PC-9 (cell line): ENCODE measurements around the gene ZNF143. TPM values are rescaled to one million over a fixed set of nuclear protein-coding genes. Genes with fewer than 3 reads are reported as not detected.
"Not testable (repeated sequence)": the region's sequence is repeated elsewhere in the genome, so short reads cannot be mapped to it uniquely, and the experiment has no call there.

ENCODE experiments used
- BruUV-seq: library from RNA; stranded (reverse); fragments of 400-500 nt; replicated peaks from 2 replicates; lab custom pipeline; 2021; lab: Mats Ljungman, UMichigan
- CTCF ChIA-PET: fragments of 300-600 bp; sonication (Branson Sonifier 250); formaldehyde crosslinking; loops from one replicate; lab custom pipeline; 2022; ENCODE audit warnings: antibody characterized with exemption; lab: Charles Lee
- POLR2A ChIA-PET: fragments of 300-600 bp; sonication (Branson Sonifier 250); formaldehyde crosslinking; loops from one replicate; lab custom pipeline; 2022; ENCODE audit warnings: antibody characterized with exemption; ENCODE audit not compliant: unreplicated experiment; lab: Charles Lee
- DNase-seq, 2 experiments: peaks; one replicate each; pipeline versions ENCODE4 v3.0.0 to v3.0.0-alpha.2; 2015 to 2022; ENCODE audit warnings: mixed read lengths in 1 of 2
- H2AFZ ChIP-seq: fragments of 200-600 bp; sonication (generic); 2 replicates; pipeline ENCODE4 v1.8.1; 2017; ENCODE audit warnings: antibody characterized with exemption
- H3F3A ChIP-seq: fragments of 200-600 bp; sonication (generic); 2 replicates; pipeline ENCODE4 v1.8.1; 2017; ENCODE audit warnings: antibody characterized with exemption, mild to moderate bottlenecking, low read depth; ENCODE audit not compliant: insufficient read depth
- H3K27ac ChIP-seq: fragments of 200-600 bp; sonication (generic); 2 replicates; pipeline ENCODE4 v1.6.1; 2016; ENCODE audit warnings: mixed run types
- H3K27me3 ChIP-seq: fragments of 200-600 bp; sonication (generic); 2 replicates; pipeline ENCODE4 v1.6.1; 2016; ENCODE audit warnings: low read depth, mixed run types; ENCODE audit not compliant: insufficient read depth
- H3K36me3 ChIP-seq: fragments of 200-600 bp; sonication (generic); 2 replicates; pipeline ENCODE4 v1.6.1; 2016; ENCODE audit warnings: low read depth, mixed run types
- H3K4me1 ChIP-seq: fragments of 200-600 bp; sonication (generic); replicated peaks from 2 replicates; pipeline ENCODE4 v1.6.1; 2016; ENCODE audit warnings: mixed run types; ENCODE audit not compliant: insufficient read depth
- H3K4me2 ChIP-seq: fragments of 200-600 bp; sonication (generic); 2 replicates; pipeline ENCODE4 v1.6.1; 2017; ENCODE audit warnings: mixed run types
- H3K4me3 ChIP-seq: fragments of 200-600 bp; sonication (generic); 2 replicates; pipeline ENCODE4 v1.6.1; 2016; ENCODE audit warnings: mixed run types
- H3K79me2 ChIP-seq: fragments of 200-600 bp; sonication (generic); 2 replicates; pipeline ENCODE4 v1.6.1; 2017; ENCODE audit warnings: low read depth, mixed run types
- H3K9me2 ChIP-seq: fragments of 200-600 bp; sonication (generic); 2 replicates; pipeline ENCODE4 v1.8.1; 2017; ENCODE audit warnings: mild to moderate bottlenecking; ENCODE audit not compliant: insufficient read depth
- H3K9me3 ChIP-seq: fragments of 200-600 bp; sonication (generic); 2 replicates; pipeline ENCODE4 v1.8.1; 2016; ENCODE audit warnings: low read depth; ENCODE audit not compliant: insufficient read depth
- H4K20me1 ChIP-seq: fragments of 200-600 bp; sonication (generic); 2 replicates; pipeline ENCODE4 v1.8.1; 2017; ENCODE audit not compliant: insufficient read depth
- CTCF ChIP-seq: fragments of 200-600 bp; sonication (generic); conservative IDR thresholded peaks from 2 replicates; pipeline ENCODE4 v1.6.1; 2017; ENCODE audit warnings: mixed run types, antibody characterized with exemption, mild to moderate bottlenecking, moderate library complexity
- EZH2 ChIP-seq: fragments of 200-600 bp; sonication (generic); IDR thresholded peaks from 2 replicates; pipeline ENCODE4 v1.8.0; 2017; ENCODE audit warnings: antibody characterized with exemption, low read depth
- intact Hi-C: fragments of 100-400 bp; cut with micrococcal nuclease; formaldehyde crosslinking; loops from one replicate; pipeline ENCODE4 v1.10.0; 2022; ENCODE audit not compliant: unreplicated experiment
- total RNA-seq: library from RNA; stranded (reverse); gene quantifications from 2 replicates; pipeline ENCODE4 v1.2.3, GENCODE V29; 2021

Gene ZNF143
- total RNA-seq, 1 experiment from 2014 or later: 16.5 TPM

- Histone ChIP-seq H4K20me1 (no peaks in the 10 kb centered on the region), H3K9me2 (no peaks in the 10 kb centered on the region), H3K36me3 (no peaks in the 10 kb centered on the region), H3K4me3 (no peak overlapping the region), H3F3A (peaks cover 21% of the 10 kb centered on the region), H3K27ac (peak overlapping the region; percentile 54; the same call in 1 of the 2 replicates), H3K79me2 (no peaks in the 10 kb centered on the region), H3K4me1 (peaks cover 42% of the 10 kb centered on the region), H3K4me2 (no peak overlapping the region), H3K27me3 (no peaks in the 10 kb centered on the region), H3K9me3 (no peaks in the 10 kb centered on the region), H2AFZ (no peak overlapping the region)
- intact Hi-C loops: loop anchor here (2.0 kb wide), 1 partner anchor 79 kb away; no protein-coding TSS in a partner anchor
- BruUV-seq: no TSS peak
- POLR2A ChIA-PET: no interaction called here
- TF ChIP-seq EZH2 (no peak), CTCF (no peak)
- CTCF ChIA-PET: interaction anchor here (0.6 to 0.8 kb wide), 4 partner anchors 13 to 793 kb away, joined by 3 to 9 read pairs (median 4); no protein-coding TSS in a partner anchor
- DNase-seq: no peak
Observed at GRCh38 chr11:9533736-9534473, 73.1 kb downstream of the ZNF143 start.

GRCh38 chr11:9535189-9535781, 74.5 kb downstream of the ZNF143 start:
- intact Hi-C loops: loop anchor here (1.0 to 2.0 kb wide), 2 partner anchors 40 to 78 kb away; no protein-coding TSS in a partner anchor
- no TSS peak for BruUV-seq
- no peak overlapping the region for H2AFZ ChIP-seq
- POLR2A ChIA-PET: interaction anchor here (0.7 kb wide), 1 partner anchor 1274 kb away, joined by 9 read pairs; no protein-coding TSS in a partner anchor
- H3K79me2 ChIP-seq: no peaks in the 10 kb centered on the region
- H3K27ac ChIP-seq: peak overlapping the region; percentile 54
- no peaks in the 10 kb centered on the region for H3K27me3 ChIP-seq
- no peaks in the 10 kb centered on the region for H4K20me1 ChIP-seq
- peak; percentile 48 to 88 for DNase-seq
- no peaks in the 10 kb centered on the region for H3K9me2 ChIP-seq
- CTCF ChIA-PET: interaction anchor here (0.7 to 1.3 kb wide), 4 partner anchors 40 to 1112 kb away, joined by 3 to 5 read pairs (median 4); no protein-coding TSS in a partner anchor
- no peak overlapping the region for H3K4me2 ChIP-seq
- peaks cover 17% of the 10 kb centered on the region for H3F3A ChIP-seq
- H3K9me3 ChIP-seq: no peaks in the 10 kb centered on the region
- no peaks in the 10 kb centered on the region for H3K36me3 ChIP-seq
- TF ChIP-seq CTCF (peak; percentile 86), EZH2 (no peak)
- peaks cover 28% of the 10 kb centered on the region for H3K4me1 ChIP-seq
- no peak overlapping the region for H3K4me3 ChIP-seq

- TF ChIP-seq CTCF: no peak
- TF ChIP-seq EZH2: no peak
- intact Hi-C loops: no loop called here
- no peaks in the 10 kb centered on the region for H3K27me3 ChIP-seq
- BruUV-seq: no TSS peak
- H3K4me2 ChIP-seq: no peak overlapping the region
- H3K9me2 ChIP-seq: no peaks in the 10 kb centered on the region
- no peak overlapping the region for H2AFZ ChIP-seq
- CTCF ChIA-PET: interaction anchor here (0.6 kb wide), 1 partner anchor 371 kb away, joined by 4 read pairs; no protein-coding TSS in a partner anchor
- peaks cover 17% of the 10 kb centered on the region for H3F3A ChIP-seq
- H3K4me3 ChIP-seq: no peak overlapping the region
- H3K36me3 ChIP-seq: no peaks in the 10 kb centered on the region
- no peak overlapping the region for H3K27ac ChIP-seq
- H3K4me1 ChIP-seq: peaks cover 14% of the 10 kb centered on the region; the same call in 1 of the 2 replicates
- H3K79me2 ChIP-seq: no peaks in the 10 kb centered on the region
- no peak for DNase-seq
- H3K9me3 ChIP-seq: no peaks in the 10 kb centered on the region
- no peaks in the 10 kb centered on the region for H4K20me1 ChIP-seq
- POLR2A ChIA-PET: no interaction called here
Observed at GRCh38 chr11:9538548-9538947, 77.7 kb downstream of the ZNF143 start.

GRCh38 chr11:9549216-9549615, 88.4 kb downstream of the ZNF143 start:
- POLR2A ChIA-PET, H3K4me3 ChIP-seq, H3K9me2 ChIP-seq, CTCF ChIA-PET, H3F3A ChIP-seq, H3K27ac ChIP-seq, H4K20me1 ChIP-seq, BruUV-seq, H3K27me3 ChIP-seq, H3K9me3 ChIP-seq, H2AFZ ChIP-seq, intact Hi-C loops, H3K4me1 ChIP-seq, H3K4me2 ChIP-seq, H3K36me3 ChIP-seq, DNase-seq, H3K79me2 ChIP-seq: not testable (repeated sequence)
